ENCODE results near the gene FASLG.
A peak's percentile ranks its signal among the peaks of the same experiment; 100 is the strongest.
"Not testable (repeated sequence)": the region's sequence is repeated elsewhere in the genome, so short reads cannot be mapped to it uniquely, and the experiment has no call there.

Gene FASLG

DNA sequence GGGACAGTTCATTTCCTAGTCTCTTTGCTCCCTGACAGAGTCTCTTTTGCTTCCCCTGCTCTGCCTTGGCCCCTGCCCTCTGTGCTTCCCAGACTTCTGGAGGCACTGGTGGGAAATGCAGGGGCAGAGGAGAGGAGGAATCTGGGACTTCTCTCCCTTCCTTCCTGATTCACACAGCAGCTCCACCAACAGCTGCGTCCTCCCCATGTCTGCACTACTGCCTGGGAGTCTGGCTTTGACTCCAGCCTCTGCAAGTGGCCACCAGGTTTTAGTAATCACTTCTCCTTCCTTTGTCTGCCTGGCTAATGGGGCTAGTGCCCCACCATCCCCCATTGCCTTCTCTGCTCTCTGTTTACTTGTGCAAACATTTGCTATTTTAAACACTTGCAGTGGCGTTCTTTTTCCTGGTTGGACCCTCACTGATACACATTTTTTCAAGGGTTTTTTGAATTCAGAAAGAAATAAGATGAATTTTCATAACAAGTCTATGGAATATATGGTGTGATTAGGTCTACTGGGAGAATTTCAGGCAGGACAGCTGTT, 21.9 kb downstream of the FASLG start:
- Mint-ChIP-seq H3K27ac (no peak overlapping the region), H3K36me3 (ENCODE audit: low read depth) (peaks cover 10% of the 10 kb centered on the region), H3K4me1 (ENCODE audit: low read depth) (peaks cover 29% of the 10 kb centered on the region), H3K9me3 (peaks cover 15% of the 10 kb centered on the region), H3K27me3 (ENCODE audit: low read depth) (peaks cover 7% of the 10 kb centered on the region), H3K4me3 (no peak overlapping the region)

DNA sequence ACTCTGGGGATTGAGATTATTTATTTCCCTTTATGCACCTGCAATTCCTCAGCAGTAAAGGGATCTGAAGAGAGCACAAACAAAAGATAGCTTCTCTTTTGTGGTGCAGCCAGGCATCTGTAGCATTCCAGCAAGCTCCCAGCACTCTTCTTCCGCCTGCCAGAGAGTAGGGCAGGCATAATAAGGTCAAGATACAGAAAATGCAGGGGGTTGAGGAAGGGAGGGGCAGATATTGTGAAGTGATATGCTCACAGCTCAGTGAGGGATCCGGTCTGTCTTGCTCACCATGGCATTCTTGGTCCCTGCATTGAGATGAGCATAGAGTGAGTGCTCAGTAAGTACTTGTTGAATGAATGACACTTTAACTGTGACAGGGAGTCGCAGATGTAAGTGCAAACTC, 23.9 kb downstream of the FASLG start:
- Mint-ChIP-seq H3K9me3 (peaks cover 15% of the 10 kb centered on the region), H3K36me3 (ENCODE audit: low read depth) (peaks cover 10% of the 10 kb centered on the region), H3K27ac (no peak overlapping the region), H3K4me3 (no peak overlapping the region), H3K4me1 (ENCODE audit: low read depth) (peaks cover 16% of the 10 kb centered on the region), H3K27me3 (ENCODE audit: low read depth) (peaks cover 10% of the 10 kb centered on the region)

DNA sequence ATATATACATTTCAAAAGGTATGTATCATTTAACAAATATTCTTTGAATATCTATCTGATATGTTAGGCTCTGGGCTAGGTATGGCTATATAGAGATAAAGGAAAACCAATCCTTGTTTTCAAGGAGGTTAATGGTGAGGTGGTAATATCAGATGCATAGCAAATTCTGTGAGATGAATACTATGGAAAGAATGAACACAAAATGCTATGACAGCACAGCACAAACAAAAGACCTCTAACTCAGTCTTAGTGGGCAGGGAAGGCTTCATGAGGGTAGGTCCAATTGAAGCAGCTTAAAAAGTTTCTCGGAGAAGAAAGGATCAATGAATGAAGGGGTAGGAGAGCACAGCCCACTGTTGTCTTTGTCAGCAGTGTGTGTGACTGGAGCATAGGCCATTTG, 27.2 kb downstream of the FASLG start:
- H3K4me1 Mint-ChIP-seq (ENCODE audit: low read depth): peaks cover 4% of the 10 kb centered on the region
- no peak overlapping the region for H3K27ac Mint-ChIP-seq
- H3K27me3 Mint-ChIP-seq (ENCODE audit: low read depth): peaks cover 6% of the 10 kb centered on the region
- H3K36me3 Mint-ChIP-seq (ENCODE audit: low read depth): peaks cover 15% of the 10 kb centered on the region
- peaks cover 20% of the 10 kb centered on the region for H3K9me3 Mint-ChIP-seq
- no peak overlapping the region for H3K4me3 Mint-ChIP-seq

DNA sequence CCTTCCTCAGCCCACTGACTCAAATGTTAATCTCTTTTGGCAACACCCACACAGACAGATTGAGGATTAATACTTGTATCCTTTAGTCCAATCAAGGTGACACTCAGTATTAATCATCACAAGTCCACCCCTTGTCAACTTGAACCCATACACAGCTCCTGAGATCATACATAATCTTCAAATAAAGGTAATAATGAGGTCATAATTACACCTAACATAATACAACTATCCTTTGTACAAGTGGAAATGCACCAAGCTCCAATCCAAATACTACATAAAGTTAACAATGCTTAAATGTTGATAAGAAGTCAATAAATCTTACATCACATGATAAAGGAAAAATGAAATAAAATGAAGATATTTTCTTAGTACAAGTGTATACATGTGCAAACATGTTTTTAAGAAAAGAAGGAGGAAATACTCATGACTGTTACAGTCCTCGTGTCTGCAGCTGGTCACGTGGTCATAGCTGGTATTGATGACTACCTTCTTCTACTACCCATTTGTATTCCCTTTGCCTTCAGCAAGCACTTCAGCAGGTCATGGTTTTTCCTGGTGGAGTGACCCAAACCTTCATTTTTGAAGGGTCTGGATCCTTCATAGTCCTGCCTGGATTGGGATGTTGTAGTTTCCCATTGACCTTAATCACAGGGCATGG, 29.7 kb downstream of the FASLG start:
- not testable (repeated sequence) for H3K27me3 Mint-ChIP-seq (ENCODE audit: low read depth); H3K27ac Mint-ChIP-seq
- H3K36me3 Mint-ChIP-seq (ENCODE audit: low read depth): peaks cover 11% of the 10 kb centered on the region

DNA sequence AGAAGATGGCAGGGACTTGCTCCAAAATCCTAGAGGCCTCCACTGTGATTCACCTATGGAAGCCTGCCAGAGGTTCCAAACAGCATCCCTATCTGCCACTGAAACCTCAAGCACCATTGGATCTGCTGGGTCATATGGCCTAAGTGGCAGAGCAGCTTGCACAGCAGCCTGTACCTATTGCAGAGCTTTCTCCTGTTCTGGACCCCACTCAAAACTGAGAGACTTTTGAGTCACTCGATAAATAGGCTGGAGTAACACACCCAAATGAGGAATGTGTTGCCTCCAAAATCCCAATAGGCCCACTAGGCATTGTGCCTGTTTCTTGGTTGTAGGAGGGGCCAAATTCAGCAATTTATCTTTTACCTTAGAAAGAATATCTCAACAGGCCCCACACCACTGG, 32.0 kb downstream of the FASLG start:
- H3K27ac Mint-ChIP-seq; H3K4me3 Mint-ChIP-seq; H3K4me1 Mint-ChIP-seq (ENCODE audit: low read depth); H3K27me3 Mint-ChIP-seq (ENCODE audit: low read depth); H3K36me3 Mint-ChIP-seq (ENCODE audit: low read depth): not testable (repeated sequence)
- H3K9me3 Mint-ChIP-seq: peaks cover 16% of the 10 kb centered on the region

More for the DNA sequence above, 29.7 kb downstream of the FASLG start:
- not testable (repeated sequence) for H3K4me3 Mint-ChIP-seq; H3K4me1 Mint-ChIP-seq (ENCODE audit: low read depth)
- H3K9me3 Mint-ChIP-seq: peaks cover 22% of the 10 kb centered on the region

DNA sequence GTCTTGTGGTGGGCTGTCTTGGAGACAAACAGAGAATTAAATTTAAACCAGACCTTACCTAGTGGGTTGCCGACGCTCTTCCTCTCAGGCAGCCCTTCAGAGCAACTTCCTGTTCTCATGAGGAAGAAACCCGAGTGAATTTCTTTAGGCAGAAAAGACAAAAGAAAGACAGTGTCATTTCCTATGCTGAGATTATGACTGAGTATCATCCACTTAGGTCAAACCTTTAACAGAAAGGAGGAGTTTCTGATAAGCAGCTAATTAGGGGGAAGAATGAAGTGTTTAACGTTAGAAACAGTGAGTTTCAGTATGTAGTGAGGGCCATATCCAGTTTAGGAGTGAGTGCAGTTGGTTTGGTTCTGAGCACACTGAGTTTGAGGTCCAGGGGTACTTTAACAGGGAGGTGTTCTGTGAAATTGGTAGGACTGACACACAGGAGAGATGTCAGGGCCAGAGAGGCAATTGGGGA, 38.7 kb downstream of the FASLG start:
- Mint-ChIP-seq H3K4me1 (ENCODE audit: low read depth) (peaks cover 43% of the 10 kb centered on the region), H3K27me3 (ENCODE audit: low read depth) (no peaks in the 10 kb centered on the region), H3K27ac (peak overlapping the region; percentile 91), H3K9me3 (peaks cover 12% of the 10 kb centered on the region), H3K4me3 (peak overlapping the region; percentile 72), H3K36me3 (ENCODE audit: low read depth) (peaks cover 5% of the 10 kb centered on the region)

DNA sequence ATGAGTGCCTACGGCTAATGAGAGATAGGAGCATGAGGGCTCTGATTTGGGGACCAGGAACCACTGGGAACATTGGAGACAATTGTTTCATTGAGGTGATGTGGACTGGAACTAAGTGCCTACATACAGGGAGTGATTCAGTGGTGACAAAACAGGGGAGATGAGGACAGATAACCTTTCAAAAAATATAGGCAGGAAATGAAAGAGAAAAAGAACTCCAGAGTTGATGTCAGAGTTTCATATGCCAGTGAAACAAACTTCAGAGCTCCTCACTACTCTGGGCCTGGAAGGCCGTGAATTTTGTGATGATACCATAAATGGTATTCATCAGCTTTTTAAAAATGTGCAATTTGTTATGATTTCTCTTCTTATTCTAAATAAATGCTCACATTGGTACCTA, 39.3 kb downstream of the FASLG start:
- Mint-ChIP-seq H3K4me1 (ENCODE audit: low read depth) (peaks cover 43% of the 10 kb centered on the region), H3K27me3 (ENCODE audit: low read depth) (no peaks in the 10 kb centered on the region), H3K27ac (peak overlapping the region; percentile 91), H3K36me3 (ENCODE audit: low read depth) (peaks cover 4% of the 10 kb centered on the region), H3K4me3 (peak overlapping the region; percentile 75), H3K9me3 (peaks cover 6% of the 10 kb centered on the region)

DNA sequence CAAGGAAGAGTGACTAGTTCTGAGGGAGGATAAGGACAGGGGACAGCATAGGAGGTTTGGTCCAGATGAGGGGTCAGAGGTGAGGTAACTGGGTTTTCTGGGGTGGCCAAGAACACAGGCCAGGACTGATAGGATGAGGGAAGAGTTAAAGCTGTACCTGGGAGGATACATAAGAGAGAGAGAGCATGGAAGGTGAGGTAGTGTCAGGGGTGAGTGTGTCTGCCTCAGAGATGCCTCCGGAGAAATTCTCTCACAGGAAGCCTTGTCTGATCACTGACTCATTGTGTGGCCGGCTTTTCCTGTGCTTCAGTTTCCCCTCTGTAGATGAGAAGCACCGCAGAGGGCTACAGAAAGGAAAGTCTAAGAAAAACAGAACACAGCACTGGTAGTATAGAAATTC, 40.2 kb downstream of the FASLG start:
- Mint-ChIP-seq H3K4me3 (peak overlapping the region; percentile 75), H3K27me3 (ENCODE audit: low read depth) (no peaks in the 10 kb centered on the region), H3K4me1 (ENCODE audit: low read depth) (peaks cover 43% of the 10 kb centered on the region), H3K9me3 (peaks cover 6% of the 10 kb centered on the region), H3K36me3 (ENCODE audit: low read depth) (peaks cover 4% of the 10 kb centered on the region), H3K27ac (peak overlapping the region; percentile 91)

DNA sequence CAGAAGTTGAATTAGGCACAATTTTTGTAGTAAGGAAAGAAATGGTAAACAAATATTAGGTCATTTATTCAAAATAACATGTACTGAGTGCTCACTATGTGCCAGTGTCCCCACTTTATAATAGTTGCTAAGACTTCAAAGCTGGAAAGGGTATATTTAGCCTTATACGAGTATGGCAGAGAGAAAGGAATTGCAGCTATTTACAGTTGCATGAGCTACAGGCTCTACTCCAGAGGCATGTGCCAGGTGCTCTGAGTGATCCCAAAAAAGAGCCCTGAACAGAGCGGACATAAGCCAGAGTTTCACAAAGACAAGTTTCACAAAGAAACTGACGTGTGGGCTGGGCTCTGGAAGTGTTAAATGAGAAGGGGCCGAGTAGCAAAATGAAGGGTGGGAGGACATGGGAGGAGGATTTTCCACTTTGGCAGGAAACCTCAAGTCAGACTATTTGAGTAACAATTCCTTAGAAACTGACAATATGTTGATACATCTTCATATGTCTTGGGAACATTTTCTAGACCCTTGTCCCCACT, 40.9 kb downstream of the FASLG start:
- H3K27me3 Mint-ChIP-seq (ENCODE audit: low read depth): no peaks in the 10 kb centered on the region
- H3K4me3 Mint-ChIP-seq: peak overlapping the region; percentile 75
- peaks cover 6% of the 10 kb centered on the region for H3K9me3 Mint-ChIP-seq
- H3K4me1 Mint-ChIP-seq (ENCODE audit: low read depth): peaks cover 43% of the 10 kb centered on the region
- peaks cover 4% of the 10 kb centered on the region for H3K36me3 Mint-ChIP-seq (ENCODE audit: low read depth)
- peak overlapping the region; percentile 91 for H3K27ac Mint-ChIP-seq

DNA sequence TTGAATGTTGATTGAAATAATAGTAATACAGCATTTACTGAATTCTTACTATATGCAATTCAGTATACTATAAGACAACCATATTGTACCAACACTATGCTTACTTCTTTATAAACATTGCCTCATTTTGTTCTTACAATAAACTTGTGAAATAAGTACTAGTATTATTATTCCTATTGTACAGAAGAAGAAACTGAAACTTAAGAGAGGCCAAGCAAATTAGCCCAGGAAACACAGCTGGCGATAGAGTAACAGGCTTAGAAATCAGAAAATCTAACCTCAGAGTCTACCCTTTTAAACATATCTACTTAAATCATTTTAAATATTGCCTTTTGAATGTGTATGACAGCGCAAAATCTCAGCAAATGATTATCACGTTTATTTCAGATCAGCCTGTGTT, 41.7 kb downstream of the FASLG start:
- Mint-ChIP-seq H3K27me3 (ENCODE audit: low read depth) (no peaks in the 10 kb centered on the region), H3K4me3 (no peak overlapping the region), H3K4me1 (ENCODE audit: low read depth) (peaks cover 43% of the 10 kb centered on the region), H3K9me3 (peaks cover 6% of the 10 kb centered on the region), H3K36me3 (ENCODE audit: low read depth) (peaks cover 4% of the 10 kb centered on the region), H3K27ac (no peak overlapping the region)

DNA sequence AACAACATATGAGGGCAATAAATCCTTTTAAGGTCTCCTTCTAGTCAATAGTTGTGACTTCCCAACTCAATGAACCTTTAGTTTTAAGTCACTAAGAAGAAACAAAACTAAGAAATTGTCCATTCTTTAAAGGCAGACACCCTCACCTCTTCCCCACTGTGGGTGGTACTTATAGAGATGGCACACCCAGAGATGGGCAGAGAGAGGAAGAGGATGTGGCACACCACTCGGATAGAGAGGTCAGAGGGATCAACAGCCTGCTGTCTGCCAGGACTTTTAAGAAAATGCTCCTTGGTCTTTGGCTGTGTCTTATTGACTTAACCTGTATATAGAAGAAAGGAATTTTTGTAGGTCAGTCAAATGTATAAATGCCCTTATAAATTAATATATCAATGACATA, 45.1 kb downstream of the FASLG start:
- Mint-ChIP-seq H3K36me3 (ENCODE audit: low read depth) (no peaks in the 10 kb centered on the region), H3K27ac (peak overlapping the region; percentile 50), H3K27me3 (ENCODE audit: low read depth) (peaks cover 7% of the 10 kb centered on the region), H3K9me3 (no peaks in the 10 kb centered on the region), H3K4me1 (ENCODE audit: low read depth) (peaks cover 39% of the 10 kb centered on the region), H3K4me3 (peak overlapping the region; percentile 32)

DNA sequence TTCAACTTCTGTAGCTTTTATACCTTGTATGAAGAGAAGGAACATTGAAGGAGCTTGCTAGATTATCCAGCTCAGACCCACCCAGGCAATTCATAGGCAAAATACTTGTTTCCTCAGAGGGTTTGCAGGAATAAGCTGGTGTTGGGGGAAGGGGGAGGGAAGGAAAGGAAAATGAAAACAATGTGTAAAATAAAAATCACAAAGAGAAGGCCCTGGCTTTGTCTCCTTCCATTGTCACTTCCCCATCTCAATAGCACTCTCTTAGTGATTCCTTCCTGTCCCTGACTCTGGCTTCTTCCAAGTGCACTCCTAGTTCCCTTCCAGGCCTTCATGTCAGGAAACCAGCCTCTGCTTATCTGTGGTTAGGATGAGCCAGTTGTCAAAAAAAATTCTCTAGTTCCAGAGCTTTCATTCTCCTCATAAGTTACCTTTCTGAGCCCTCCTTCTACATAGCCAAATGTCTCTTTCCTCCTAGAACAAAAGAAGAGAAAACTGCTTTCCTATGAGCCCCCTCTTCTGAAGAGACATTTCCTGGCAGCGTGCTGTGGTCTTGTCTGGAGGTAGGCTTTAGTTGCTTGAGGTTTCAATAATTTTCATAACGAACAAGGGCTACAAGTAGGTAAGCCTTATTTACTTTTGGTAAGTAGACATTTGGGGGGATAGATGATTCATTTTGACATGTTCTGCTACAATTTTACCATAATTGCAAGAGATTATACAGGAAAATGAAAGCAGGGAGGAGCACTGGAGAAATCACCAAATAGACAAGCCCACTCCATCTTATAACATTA, 45.7 kb downstream of the FASLG start:
- peaks cover 39% of the 10 kb centered on the region for H3K4me1 Mint-ChIP-seq (ENCODE audit: low read depth)
- peaks cover 7% of the 10 kb centered on the region for H3K27me3 Mint-ChIP-seq (ENCODE audit: low read depth)
- H3K36me3 Mint-ChIP-seq (ENCODE audit: low read depth): no peaks in the 10 kb centered on the region
- peak overlapping the region; percentile 37 for H3K27ac Mint-ChIP-seq
- H3K9me3 Mint-ChIP-seq: no peaks in the 10 kb centered on the region
- H3K4me3 Mint-ChIP-seq: no peak overlapping the region

DNA sequence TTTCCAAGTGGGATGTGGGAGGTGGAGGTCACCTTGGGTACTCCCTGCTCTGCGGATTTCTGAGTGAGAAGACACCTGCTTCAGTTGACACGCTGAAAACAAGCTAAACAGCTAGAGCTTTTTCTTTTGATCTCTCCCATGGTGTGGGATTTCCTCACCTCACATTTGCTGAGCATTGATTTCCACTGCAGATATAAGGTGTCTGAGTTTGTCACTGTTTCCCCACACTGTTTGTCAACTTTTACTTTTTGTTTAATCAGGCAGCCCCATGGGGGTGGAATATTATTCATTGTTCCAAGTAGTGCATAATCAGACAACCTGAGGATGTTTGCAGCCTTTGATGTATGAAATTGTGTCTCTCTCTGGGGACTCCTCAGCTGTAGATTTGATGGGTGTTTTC, 49.5 kb downstream of the FASLG start:
- H3K9me3 Mint-ChIP-seq: no peaks in the 10 kb centered on the region
- H3K4me3 Mint-ChIP-seq: peak overlapping the region; percentile 54
- peaks cover 35% of the 10 kb centered on the region for H3K4me1 Mint-ChIP-seq (ENCODE audit: low read depth)
- peak overlapping the region; percentile 71 for H3K27ac Mint-ChIP-seq
- H3K27me3 Mint-ChIP-seq (ENCODE audit: low read depth): peaks cover 7% of the 10 kb centered on the region
- no peaks in the 10 kb centered on the region for H3K36me3 Mint-ChIP-seq (ENCODE audit: low read depth)

DNA sequence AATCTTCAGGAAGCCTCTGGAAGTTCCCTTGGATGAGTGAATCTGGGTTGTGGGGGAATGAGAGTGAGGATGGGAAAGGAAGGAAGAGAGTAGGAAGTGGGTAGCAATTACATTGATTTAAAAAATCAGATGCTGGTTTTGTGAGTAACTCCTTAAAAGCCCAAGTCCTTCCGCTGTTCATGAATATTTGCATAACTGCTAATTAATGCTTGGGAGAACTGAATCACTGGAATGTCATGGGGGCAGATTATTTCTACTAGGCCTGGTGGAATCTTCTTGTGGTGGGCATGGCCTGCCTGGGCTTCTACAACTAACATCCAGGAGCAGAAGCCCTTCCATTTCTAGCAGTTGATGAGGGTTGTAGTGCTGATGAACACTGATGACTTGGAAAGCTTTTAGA, 52.7 kb downstream of the FASLG start:
- Mint-ChIP-seq H3K4me1 (ENCODE audit: low read depth) (peaks cover 37% of the 10 kb centered on the region), H3K27me3 (ENCODE audit: low read depth) (peaks cover 11% of the 10 kb centered on the region), H3K9me3 (no peaks in the 10 kb centered on the region), H3K4me3 (no peak overlapping the region), H3K36me3 (ENCODE audit: low read depth) (peaks cover 1% of the 10 kb centered on the region), H3K27ac (no peak overlapping the region)

DNA sequence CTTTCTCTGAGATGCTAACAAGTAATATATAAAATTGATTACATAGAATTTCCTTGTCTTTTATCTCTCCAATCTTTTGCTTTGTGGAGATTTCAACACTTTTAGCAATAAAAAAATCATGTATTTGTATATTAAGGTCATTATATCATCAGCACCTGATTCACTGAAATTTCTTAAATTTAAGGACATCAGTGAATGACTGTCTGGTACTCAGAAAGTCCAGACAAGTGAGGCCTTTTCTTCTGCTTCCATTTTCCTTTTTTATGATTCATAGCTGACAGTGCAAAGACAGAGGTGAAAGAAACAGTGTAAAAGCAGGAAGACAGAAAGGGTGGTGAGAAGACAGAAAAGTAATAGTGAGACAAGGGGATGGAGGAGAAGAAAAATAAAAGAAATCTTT, 54.6 kb downstream of the FASLG start:
- Mint-ChIP-seq H3K4me1 (ENCODE audit: low read depth) (peaks cover 35% of the 10 kb centered on the region), H3K4me3 (no peak overlapping the region), H3K27me3 (ENCODE audit: low read depth) (peaks cover 10% of the 10 kb centered on the region), H3K9me3 (no peaks in the 10 kb centered on the region), H3K27ac (no peak overlapping the region), H3K36me3 (ENCODE audit: low read depth) (peaks cover 1% of the 10 kb centered on the region)

Measured in T-helper 1 cell treated with Interleukin-12 subunit alpha and Interleukin-12 subunit beta and Interleukin-4 antibody, amounts not matched to agents 30 μg/mL and 1 μg/mL, for 36 hours (primary cell).